Measurements from ENCODE around the gene TMEM161B.
A peak's percentile ranks its signal among the peaks of the same experiment; 100 is the strongest.
"Not testable (repeated sequence)": the region's sequence is repeated elsewhere in the genome, so short reads cannot be mapped to it uniquely, and the experiment has no call there.

TMEM161B gene

GRCh38 chr5:88268385-88269184 is at the start of gene TMEM161B:
TMEM161B (minus strand) TSS chr5:88268845; CDS start chr5:88268723, 122 bp downstream.
- DNase-seq, result peak; percentile 97

- DNase-seq, result no peak
These were observed 35.7 kb upstream of the TMEM161B start for GRCh38 chr5:88304356-88304755.

GRCh38 chr5:88298425-88298824 is 29.8 kb upstream of the TMEM161B start:
- DNase-seq, result no peak

GRCh38 chr5:88290801-88291200 is 22.2 kb upstream of the TMEM161B start:
- DNase-seq, result no peak

- no peak for DNase-seq
These were observed 20.0 kb upstream of the TMEM161B start for GRCh38 chr5:88288528-88289197.

GRCh38 chr5:88287846-88288527 is 19.3 kb upstream of the TMEM161B start:
- no peak for DNase-seq

- no peak for DNase-seq
These were observed 18.7 kb upstream of the TMEM161B start for GRCh38 chr5:88287302-88287701.

GRCh38 chr5:88283690-88284089 is 15.0 kb upstream of the TMEM161B start:
- DNase-seq, result no peak

GRCh38 chr5:88281322-88281721 is 12.7 kb upstream of the TMEM161B start:
- DNase-seq, result no peak

GRCh38 chr5:88279584-88279983 is 10.9 kb upstream of the TMEM161B start:
- no peak for DNase-seq

GRCh38 chr5:88276378-88276777 is 7.7 kb upstream of the TMEM161B start:
- no peak for DNase-seq

- no peak for DNase-seq
These were observed 6.9 kb upstream of the TMEM161B start for GRCh38 chr5:88275581-88275980.

- no peak for DNase-seq
These were observed 652 bp upstream of the TMEM161B start for GRCh38 chr5:88269222-88269771.

- DNase-seq, result not testable (repeated sequence)
These were observed 4.1 kb downstream of the TMEM161B start for GRCh38 chr5:88264565-88264964.

GRCh38 chr5:88263349-88263748 is 5.3 kb downstream of the TMEM161B start:
- no peak for DNase-seq

- DNase-seq, result no peak
These were observed 6.5 kb downstream of the TMEM161B start for GRCh38 chr5:88262116-88262515.

- no peak for DNase-seq
These were observed 10.0 kb downstream of the TMEM161B start for GRCh38 chr5:88258636-88259035.

GRCh38 chr5:88256872-88257271 is 11.8 kb downstream of the TMEM161B start:
- DNase-seq, result no peak

- DNase-seq, result no peak
These were observed 12.6 kb downstream of the TMEM161B start for GRCh38 chr5:88256037-88256436.

- DNase-seq, result no peak
These were observed 14.3 kb downstream of the TMEM161B start for GRCh38 chr5:88254320-88254719.

GRCh38 chr5:88251048-88251711 is 17.5 kb downstream of the TMEM161B start:
- DNase-seq, result no peak

GRCh38 chr5:88250010-88250409 is 18.6 kb downstream of the TMEM161B start:
- no peak for DNase-seq

Data from COR-L47 (cell line).